Thyroid gland (tissue), 4 donors: Measurements from ENCODE around the gene LIPH. TPM values are rescaled to one million over a fixed set of nuclear protein-coding genes. Genes with fewer than 3 reads are reported as not detected.

ENCODE experiments used
- DNase-seq, 2 donors: peaks; one replicate each; pipeline ENCODE4 v3.0.0-alpha.2; 2019
- H3K27ac ChIP-seq, 3 donors: fragments of 200-600 bp; sonication (generic); 1 replicate in 2 of 3; 2 replicates in 1 of 3; pipeline ENCODE4 v1.5.1; 2016 to 2019; ENCODE audit warnings: mild to moderate bottlenecking in 1 of 3, moderate library complexity in 1 of 3
- H3K27me3 ChIP-seq: fragments of 200-600 bp; sonication (generic); one replicate; pipeline ENCODE4 v1.5.1; 2019
- H3K36me3 ChIP-seq, 2 donors: fragments of 200-600 bp; sonication (generic); one replicate each; pipeline ENCODE4 v1.5.1; 2016 to 2019
- H3K4me1 ChIP-seq, 2 donors: fragments of 200-600 bp; sonication (generic); one replicate each; pipeline ENCODE4 v1.5.1; 2017 to 2019
- H3K4me3 ChIP-seq, 3 donors: fragments of 200-600 bp; sonication (generic); replicated peaks in 1 of 3; 1 replicate in 2 of 3; 2 replicates in 1 of 3; pipeline ENCODE4 v1.5.1; 2016; ENCODE audit warnings: mild to moderate bottlenecking in 1 of 3
- H3K9me3 ChIP-seq: fragments of 200-600 bp; sonication (generic); one replicate; pipeline ENCODE4 v1.5.1; 2017
- POLR2A ChIP-seq, 2 donors: fragments of 450-650 bp; IDR thresholded peaks; one replicate each; pipeline ENCODE4 v1.6.1; 2017; ENCODE audit warnings: antibody characterized with exemption in 2 of 2, mild to moderate bottlenecking in 2 of 2, moderate library complexity in 1 of 2
- WGBS, 2 donors: methylation state at CpG; one replicate each; pipeline ENCODE4 v1.1.5; 2017; 5-methylcytosine and 5-hydroxymethylcytosine counted together
- intact Hi-C: fragments of 100-400 bp; cut with DNase I; formaldehyde crosslinking; loops from one replicate; pipeline ENCODE4 v1.15.1; 2023
- total RNA-seq, 4 donors: library from RNA; depleted of rRNA; stranded (reverse); fragments of >200 nt; gene quantifications; one replicate each; pipeline ENCODE4 v1.2.3, GENCODE V29; 2016
- TF ChIP-seq, protein P1 (sequence below), 6 experiments: fragments of 200-600 bp in 3 of 6; fragments of 450-650 bp in 3 of 6; sonication (generic) in 3 of 6; IDR thresholded peaks; one replicate each; pipeline ENCODE4 v1.5.1; 2016 to 2019; ENCODE audit warnings: antibody characterized with exemption in 6 of 6, mild to moderate bottlenecking in 2 of 6, inconsistent platforms in 1 of 6, moderate library complexity in 1 of 6

The LIPH gene
- total RNA-seq, 4 donors from 2014 or later, result 0.13 to 0.81 (median 0.29) TPM; not detected in 1

DNA sequence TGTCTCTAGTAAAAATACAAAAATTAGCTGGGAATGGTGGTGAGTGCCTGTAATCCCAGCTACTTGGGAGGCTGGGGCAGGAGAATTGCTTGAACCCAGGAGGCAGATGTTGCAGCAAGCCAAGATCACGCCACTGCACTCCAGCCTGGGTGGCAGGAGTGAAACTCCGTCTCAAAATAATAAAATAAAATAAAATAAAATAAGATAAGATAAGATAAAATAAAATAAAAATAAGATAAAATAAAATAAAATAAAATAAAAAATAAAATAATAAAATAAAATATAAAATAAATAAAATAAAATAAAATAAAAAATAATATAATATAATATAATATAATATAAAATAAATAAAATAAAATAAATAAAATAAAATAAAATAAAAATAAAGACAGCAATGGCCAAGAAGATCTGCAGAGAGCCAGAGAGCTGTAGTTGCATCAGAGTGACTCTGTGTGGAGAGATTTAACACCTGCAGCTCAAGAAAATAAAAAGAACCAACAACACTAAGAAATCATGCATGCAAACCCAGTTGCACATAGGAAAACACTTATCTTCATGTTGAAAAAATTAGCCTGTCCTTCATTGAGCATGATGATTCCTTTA, 25.9 kb downstream of the LIPH start:
- no peak for DNase-seq
- intact Hi-C loops, result no loop called here
- Histone ChIP-seq H3K4me3 (no peak overlapping the region), H3K36me3 (no peaks in the 10 kb centered on the region), H3K27ac (no peak overlapping the region), H3K27me3 (no peaks in the 10 kb centered on the region), H3K9me3 (no peaks in the 10 kb centered on the region), H3K4me1 (no peaks in the 10 kb centered on the region)
- TF ChIP-seq, protein P1, sequence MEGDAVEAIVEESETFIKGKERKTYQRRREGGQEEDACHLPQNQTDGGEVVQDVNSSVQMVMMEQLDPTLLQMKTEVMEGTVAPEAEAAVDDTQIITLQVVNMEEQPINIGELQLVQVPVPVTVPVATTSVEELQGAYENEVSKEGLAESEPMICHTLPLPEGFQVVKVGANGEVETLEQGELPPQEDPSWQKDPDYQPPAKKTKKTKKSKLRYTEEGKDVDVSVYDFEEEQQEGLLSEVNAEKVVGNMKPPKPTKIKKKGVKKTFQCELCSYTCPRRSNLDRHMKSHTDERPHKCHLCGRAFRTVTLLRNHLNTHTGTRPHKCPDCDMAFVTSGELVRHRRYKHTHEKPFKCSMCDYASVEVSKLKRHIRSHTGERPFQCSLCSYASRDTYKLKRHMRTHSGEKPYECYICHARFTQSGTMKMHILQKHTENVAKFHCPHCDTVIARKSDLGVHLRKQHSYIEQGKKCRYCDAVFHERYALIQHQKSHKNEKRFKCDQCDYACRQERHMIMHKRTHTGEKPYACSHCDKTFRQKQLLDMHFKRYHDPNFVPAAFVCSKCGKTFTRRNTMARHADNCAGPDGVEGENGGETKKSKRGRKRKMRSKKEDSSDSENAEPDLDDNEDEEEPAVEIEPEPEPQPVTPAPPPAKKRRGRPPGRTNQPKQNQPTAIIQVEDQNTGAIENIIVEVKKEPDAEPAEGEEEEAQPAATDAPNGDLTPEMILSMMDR (IDR thresholded peaks at IDR 0.05), result no peak
- no peak for TF ChIP-seq POLR2A (IDR thresholded peaks at IDR 0.05)
- 88 to 95% methylated on average over 2 of the region's 2 CpGs for WGBS, 2 donors

DNA sequence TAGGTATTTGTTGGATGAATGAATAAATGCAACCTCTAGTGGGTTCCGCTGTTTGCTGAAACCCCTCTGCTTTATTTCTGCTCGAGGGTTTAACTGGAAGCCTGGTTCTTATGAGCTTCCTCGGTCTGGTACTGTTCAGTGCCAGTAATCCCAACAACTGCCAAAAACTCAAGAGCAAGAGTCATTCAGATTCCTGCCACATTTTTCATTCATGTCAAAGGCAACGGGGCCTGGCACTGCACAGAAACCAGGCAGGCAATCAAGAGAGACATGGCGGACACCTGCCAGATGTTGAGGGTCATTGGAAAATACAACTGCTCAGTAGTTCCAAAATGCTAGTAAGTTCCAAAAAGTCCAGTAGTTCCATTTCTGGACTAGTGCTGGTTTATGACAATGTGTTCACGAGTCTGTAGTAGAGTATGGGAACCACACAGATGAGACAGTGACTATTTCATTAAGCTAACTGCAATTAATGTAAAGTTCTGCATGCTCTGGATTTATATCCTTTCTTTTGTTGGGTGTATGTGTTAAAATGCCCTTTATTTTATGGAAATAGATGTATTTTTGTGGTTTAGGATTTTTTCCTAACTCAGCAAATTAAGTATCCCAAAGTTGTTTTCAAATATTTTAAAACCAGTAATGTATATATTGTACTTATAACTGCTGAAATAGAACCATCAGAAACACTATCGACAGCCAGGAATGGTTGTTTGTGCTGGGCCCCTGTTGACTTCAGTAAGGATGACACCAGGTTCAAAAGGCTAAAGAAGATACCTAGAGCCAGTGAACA, 30.8 kb downstream of the LIPH start:
- DNase-seq, result peak in 1 of 2 donors; percentile 5
- no peak overlapping the region for H3K4me3 ChIP-seq
- no peaks in the 10 kb centered on the region for H3K36me3 ChIP-seq
- no peaks in the 10 kb centered on the region for H3K27me3 ChIP-seq
- H3K4me1 ChIP-seq, result no peaks in the 10 kb centered on the region
- 79 to 84% methylated on average over 7 of the region's 7 CpGs for WGBS, 2 donors
- TF ChIP-seq, protein P1 (IDR thresholded peaks at IDR 0.05), result no peak
- TF ChIP-seq POLR2A (IDR thresholded peaks at IDR 0.05), result no peak
- no peaks in the 10 kb centered on the region for H3K9me3 ChIP-seq
- H3K27ac ChIP-seq, result no peak overlapping the region
- intact Hi-C loops, result no loop called here

DNA sequence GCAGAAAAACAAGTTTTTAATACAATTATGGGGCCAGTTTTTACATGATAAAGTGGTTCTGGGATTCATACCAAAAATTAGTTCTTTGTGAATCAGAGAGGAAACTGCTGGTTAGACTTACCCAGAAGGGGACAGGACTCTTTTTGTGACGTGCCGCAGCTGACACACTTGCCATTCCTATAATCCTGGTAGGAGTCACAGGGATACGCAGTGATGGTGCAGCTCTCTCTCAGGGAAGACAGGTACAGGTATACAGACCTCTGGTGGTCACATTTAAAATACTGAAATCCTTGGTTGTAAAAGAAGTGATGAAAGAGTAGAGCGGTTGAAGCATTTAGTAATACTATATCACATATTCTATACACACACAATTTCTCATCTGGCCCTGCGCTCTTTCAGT, 33.4 kb downstream of the LIPH start:
- DNase-seq, result no peak
- H3K27ac ChIP-seq, result no peak overlapping the region
- no peak for TF ChIP-seq POLR2A (IDR thresholded peaks at IDR 0.05)
- TF ChIP-seq, protein P1 (IDR thresholded peaks at IDR 0.05), result no peak
- no peaks in the 10 kb centered on the region for H3K36me3 ChIP-seq
- H3K4me3 ChIP-seq, result no peak overlapping the region
- WGBS, 2 donors, result 82 to 85% methylated on average over 5 of the region's 5 CpGs
- intact Hi-C loops, result no loop called here
- H3K27me3 ChIP-seq, result no peaks in the 10 kb centered on the region
- no peaks in the 10 kb centered on the region for H3K9me3 ChIP-seq
- no peaks in the 10 kb centered on the region for H3K4me1 ChIP-seq

DNA sequence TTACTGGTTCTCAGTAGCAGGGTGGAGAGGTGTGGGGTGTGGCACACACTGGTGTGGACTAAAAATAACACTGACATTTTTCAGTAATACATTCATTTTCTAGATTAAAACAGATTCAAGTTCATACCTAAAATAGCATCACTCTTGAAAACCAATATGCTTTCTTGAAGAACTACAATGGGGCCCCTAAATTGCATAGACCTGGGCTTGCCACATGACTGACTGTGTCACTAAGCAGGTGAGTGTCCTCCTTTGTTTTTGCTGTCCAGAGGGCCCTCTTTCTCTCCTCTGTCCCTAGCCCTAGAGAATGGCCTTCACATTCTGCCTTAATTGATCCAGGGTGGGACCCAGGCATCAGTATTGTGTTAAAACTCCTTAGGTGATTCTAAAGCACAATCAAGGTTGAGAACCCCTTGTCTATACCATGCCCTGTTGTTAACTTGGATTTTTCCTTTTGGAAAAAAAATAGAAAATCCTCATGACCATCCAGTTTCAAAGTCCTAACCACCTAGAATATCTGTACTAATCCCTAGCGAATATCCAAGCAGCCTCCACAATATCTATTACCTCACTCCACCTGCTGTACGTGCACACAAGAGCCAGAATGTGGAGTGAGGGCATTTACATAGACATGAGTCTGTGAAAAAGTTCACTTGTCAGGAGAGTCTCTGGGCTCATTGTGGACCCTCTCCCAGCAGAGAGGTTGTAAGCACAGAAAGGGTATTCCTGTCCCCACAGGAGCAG, 34.8 kb downstream of the LIPH start:
- WGBS, 2 donors, result 78 to 85% methylated on average over 2 of the region's 2 CpGs
- intact Hi-C loops, result no loop called here
- no peak for DNase-seq
- H3K4me3 ChIP-seq, result no peak overlapping the region
- H3K36me3 ChIP-seq, result no peaks in the 10 kb centered on the region
- no peak for TF ChIP-seq POLR2A (IDR thresholded peaks at IDR 0.05)
- TF ChIP-seq, protein P1 (IDR thresholded peaks at IDR 0.05), result no peak
- no peaks in the 10 kb centered on the region for H3K4me1 ChIP-seq
- no peaks in the 10 kb centered on the region for H3K9me3 ChIP-seq
- H3K27me3 ChIP-seq, result no peaks in the 10 kb centered on the region
- H3K27ac ChIP-seq, result no peak overlapping the region
